CD4-positive, alpha-beta T cell treated with Interferon alpha-2 for 1 hour (primary cell): ENCODE data around the gene PPP4R3A.
A peak's percentile ranks its signal among the peaks of the same experiment; 100 is the strongest.
"Not testable (repeated sequence)": the region's sequence is repeated elsewhere in the genome, so short reads cannot be mapped to it uniquely, and the experiment has no call there.

Source experiments
- DNase-seq, 2 donors: peaks; one replicate each; pipeline ENCODE4 v3.0.0-alpha.2; 2020 to 2022

Gene PPP4R3A

DNA sequence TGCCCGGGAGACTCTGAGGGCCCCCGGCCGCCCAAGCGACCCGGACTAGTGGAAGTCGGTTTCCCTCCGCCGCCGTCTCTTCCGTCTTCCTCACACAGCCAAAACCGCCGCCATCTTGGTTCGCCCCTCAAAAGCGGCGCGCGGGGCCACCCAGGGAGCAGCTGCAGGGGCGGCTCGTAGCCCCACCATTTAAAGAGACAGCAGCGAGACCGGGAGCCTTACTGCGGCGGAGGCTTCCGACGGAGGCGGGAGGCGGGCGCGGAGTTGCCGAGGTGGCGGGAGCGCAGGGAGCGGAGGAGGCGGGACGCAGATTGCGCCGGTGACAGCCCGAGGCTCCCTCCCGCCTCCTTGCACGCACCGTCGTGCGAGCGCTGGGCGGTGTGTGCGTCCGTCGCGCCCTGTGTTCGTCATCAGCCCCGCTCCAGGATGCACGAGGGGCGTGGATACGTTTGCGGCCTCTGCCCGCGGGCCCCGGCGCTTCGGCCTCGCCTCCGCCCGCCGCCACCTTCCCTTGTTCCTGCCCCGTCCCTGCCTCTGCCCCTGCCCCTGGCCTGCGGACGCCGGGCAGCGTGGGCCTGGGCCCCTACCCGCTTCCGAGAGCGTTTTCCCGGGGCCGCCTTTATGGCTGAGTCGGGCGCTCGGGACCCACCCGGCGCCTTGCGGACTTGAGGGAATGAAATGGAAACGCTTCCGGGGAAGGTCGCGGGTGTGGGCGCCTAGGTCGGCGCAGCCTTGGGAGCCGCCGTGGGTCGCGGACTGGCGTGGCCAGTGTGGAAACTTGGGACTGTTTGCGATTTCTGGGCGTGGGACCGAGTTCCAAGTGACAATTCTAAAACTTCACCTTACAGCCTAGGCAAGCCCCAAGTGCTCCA is at the start of gene PPP4R3A:
PPP4R3A (minus strand) TSS at position 140 of the 872 bp plus-strand sequence. CDS start 663 bp downstream, outside the sequence.
- DNase-seq, result peak; percentile 91 to 92

- no peak for DNase-seq
Measured at GRCh38 chr14:91555531-91555930, 45.4 kb upstream of the PPP4R3A start.

DNA sequence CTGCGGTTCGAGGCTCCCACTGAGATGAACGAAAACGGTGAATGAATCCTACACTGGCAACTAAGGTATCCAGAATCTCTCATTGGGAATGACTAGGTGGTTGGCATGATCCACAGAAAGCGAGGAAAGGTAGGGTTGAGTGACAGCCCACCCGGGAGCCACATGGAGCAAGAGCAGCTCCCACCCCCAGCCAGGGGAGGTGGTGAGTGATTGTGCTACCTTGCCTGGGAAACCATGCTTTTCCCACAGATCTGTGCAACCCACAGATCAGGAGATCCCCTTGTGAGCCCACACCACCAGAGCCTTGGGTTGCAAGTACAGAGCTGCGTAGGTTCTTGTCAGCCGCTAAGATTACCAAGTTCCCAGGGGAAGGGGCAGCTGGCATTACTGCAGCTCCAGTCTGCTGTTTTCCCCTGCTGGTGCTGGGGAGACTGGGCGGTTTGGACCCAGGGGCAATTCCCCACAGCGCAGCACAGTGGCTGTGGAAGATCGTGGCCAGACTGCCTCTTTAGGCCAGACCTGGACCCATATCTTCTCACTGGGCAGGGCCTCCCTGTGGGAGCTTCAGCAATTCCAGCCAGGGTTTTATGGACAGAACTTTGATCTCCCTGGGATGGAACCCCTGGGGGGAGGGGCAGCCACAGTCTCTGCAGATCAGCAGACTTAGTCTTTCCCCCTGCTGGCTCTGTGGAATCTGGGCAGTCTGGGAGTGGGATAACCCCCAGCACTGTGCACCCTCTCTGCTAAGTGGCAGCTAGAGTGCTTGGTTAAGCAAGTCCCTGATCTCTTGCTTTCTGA is 44.6 kb upstream of the PPP4R3A start:
- no peak for DNase-seq

GRCh38 chr14:91548108-91548507 is 38.0 kb upstream of the PPP4R3A start:
- DNase-seq, result no peak

GRCh38 chr14:91545946-91546716 is 36.0 kb upstream of the PPP4R3A start:
- no peak for DNase-seq

- DNase-seq, result no peak
Measured at GRCh38 chr14:91545204-91545603, 35.1 kb upstream of the PPP4R3A start.

DNA sequence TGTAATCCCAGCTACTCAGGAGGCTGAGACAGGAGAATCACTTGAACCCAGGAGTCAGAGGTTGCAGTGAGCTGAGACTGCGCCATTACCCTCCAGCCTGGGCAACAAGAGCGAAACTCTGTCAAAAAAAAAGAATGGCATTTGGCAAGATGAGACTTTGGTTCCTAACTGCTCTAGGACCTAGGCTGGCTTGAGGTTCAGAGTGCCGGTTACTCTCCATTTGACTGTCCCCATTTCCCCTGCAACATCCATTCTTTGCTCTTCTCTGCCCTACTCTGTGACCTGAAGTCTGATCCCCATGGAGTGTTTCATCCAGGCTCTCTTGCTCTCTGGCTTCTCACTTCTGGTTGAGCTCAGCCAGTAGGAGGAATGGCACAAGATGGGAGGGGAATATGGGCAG is 26.2 kb upstream of the PPP4R3A start:
- DNase-seq, result no peak

DNA sequence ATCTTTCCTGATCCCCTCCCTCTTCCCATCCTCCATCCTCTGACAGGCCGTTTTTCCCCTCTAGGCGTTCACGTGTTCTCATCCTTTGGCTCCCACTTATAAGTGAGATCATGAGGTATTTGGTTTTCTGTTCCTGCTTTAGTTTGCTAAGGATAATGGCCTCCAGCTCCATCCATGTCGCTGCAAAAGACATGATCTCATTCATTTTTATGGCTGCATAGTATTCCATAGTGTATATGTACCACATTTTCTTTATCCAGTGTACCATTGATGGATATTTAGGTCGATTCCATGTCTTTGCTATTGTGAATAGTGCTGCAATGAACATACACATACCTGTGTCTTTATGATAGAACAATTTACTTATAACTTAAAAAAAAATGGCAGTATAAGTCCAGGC is 23.9 kb upstream of the PPP4R3A start:
- not testable (repeated sequence) for DNase-seq

- no peak for DNase-seq
Measured at GRCh38 chr14:91533623-91534022, 23.5 kb upstream of the PPP4R3A start.

DNA sequence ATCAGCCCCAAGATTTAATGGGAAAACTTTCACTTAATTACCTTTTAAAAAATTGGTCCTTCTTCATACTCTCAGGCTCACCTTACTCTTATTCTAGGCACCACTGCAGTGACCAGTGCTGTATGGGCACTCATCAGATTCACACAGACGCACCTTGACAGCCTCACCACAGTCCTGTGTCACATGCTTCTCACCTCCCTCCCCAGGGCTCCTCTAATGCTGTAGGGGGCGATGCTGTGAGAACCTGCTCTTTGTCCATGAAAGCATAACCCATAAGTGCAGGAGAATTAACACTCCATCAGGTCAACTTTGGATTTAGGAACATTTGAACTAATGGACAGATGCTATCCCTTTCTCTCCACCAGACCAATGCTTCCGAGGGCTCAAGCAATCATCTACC is 13.9 kb upstream of the PPP4R3A start:
- DNase-seq, result no peak

GRCh38 chr14:91521061-91521640 is 11.0 kb upstream of the PPP4R3A start:
- DNase-seq, result peak in 1 of 2 donors; percentile 56

- DNase-seq, result no peak
Measured at GRCh38 chr14:91520138-91520537, 10.0 kb upstream of the PPP4R3A start.

- no peak for DNase-seq
Measured at GRCh38 chr14:91519239-91520036, 9.3 kb upstream of the PPP4R3A start.

- no peak for DNase-seq
Measured at GRCh38 chr14:91516663-91517388, 6.7 kb upstream of the PPP4R3A start.

DNA sequence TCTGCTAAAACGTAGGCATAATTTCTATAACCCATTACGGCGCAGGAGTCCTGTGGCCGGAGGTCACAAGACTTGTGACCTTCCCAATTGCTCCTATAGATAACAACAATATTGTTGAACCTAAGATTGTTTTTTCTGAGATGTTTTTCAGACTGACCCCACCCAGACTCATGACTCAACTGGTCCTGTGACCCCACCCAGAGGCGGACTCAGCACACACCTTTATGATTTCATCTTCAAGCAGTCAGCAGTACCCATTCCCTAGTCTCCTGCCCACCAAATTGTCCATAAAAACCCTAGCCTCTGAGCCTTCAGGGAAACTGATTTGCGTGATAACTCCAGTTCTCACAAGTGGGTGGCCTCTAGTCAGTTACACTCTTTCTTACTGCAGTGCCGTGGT is 5.9 kb upstream of the PPP4R3A start:
- no peak for DNase-seq

- no peak for DNase-seq
Measured at GRCh38 chr14:91511043-91511383, 903 bp upstream of the PPP4R3A start.

DNA sequence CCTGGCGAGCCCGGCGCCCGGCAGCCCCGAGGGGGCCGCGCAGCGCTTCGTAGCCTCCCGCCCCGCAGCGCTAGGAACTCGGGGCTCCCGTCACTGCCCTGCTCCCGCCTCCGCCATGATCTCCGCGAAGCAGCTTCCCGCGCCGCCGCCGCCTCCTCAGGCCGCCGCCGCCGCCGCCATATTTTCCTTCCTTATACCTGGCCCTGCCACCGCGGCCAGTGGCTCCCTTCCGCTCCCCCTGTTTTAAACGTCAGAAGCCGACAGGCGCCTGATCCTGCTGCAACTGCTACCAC is 286 bp downstream of the PPP4R3A start:
- DNase-seq, result no peak

- DNase-seq, result peak; percentile 18 to 41
Measured at GRCh38 chr14:91509083-91509877, 830 bp downstream of the PPP4R3A start.

DNA sequence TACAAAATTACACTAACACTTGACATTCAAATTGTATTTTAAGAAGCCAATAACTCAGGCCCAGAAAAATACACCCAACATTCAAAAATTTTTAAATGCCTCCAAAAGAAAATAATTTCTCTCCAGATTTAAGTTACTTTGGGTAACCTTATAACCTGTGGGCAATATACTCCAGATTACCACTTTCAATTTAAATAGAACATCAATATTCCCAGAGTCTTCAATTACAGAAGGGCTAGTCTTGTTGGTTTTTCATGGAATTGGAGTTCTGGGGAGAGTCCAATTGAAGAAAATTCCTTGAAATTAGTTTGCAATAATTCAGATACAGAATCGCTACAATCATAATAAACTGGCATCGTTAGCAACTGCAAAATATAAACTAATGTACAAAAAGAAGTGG is 2.0 kb downstream of the PPP4R3A start:
- no peak for DNase-seq

- no peak for DNase-seq
Measured at GRCh38 chr14:91506226-91506625, 3.9 kb downstream of the PPP4R3A start.
